Measurements from ENCODE around the gene DUOX2. TPM values are rescaled to one million over a fixed set of nuclear protein-coding genes. Genes with fewer than 3 reads are reported as not detected.
"Not testable (repeated sequence)": the region's sequence is repeated elsewhere in the genome, so short reads cannot be mapped to it uniquely, and the experiment has no call there.

The DUOX2 gene
- total RNA-seq, 1 donor from 2014 or later, result 20.6 TPM

- H3K4me3 ChIP-seq, result no peak overlapping the region
- intact Hi-C loops (cut with DNase I), result no loop called here
- H3K36me3 ChIP-seq, result peaks cover 0 to 12% of the 10 kb centered on the region in 2 donors
- no peak overlapping the region for H3K27ac ChIP-seq
- no peaks in the 10 kb centered on the region for H3K4me1 ChIP-seq
- TF ChIP-seq CTCF (IDR thresholded peaks at IDR 0.05) (no peak), POLR2A (IDR thresholded peaks at IDR 0.05) (no peak), POLR2AphosphoS5 (IDR thresholded peaks at IDR 0.05; ENCODE audit: insufficient read depth in 1 of 2, low read depth in 1 of 2) (no peak)
- H3K27me3 ChIP-seq, result no peaks in the 10 kb centered on the region
- no peaks in the 10 kb centered on the region for H3K9me3 ChIP-seq
- no peak for DNase-seq (ENCODE audit: extremely low spot score in 2 of 2)
Measured at GRCh38 chr15:45050587-45050986, 63.4 kb downstream of the DUOX2 start.

GRCh38 chr15:45048794-45049631 lies 65.0 kb downstream of the DUOX2 start:
- TF ChIP-seq POLR2AphosphoS5 (IDR thresholded peaks at IDR 0.05; ENCODE audit: insufficient read depth in 1 of 2, low read depth in 1 of 2), result no peak
- TF ChIP-seq POLR2A (IDR thresholded peaks at IDR 0.05), result no peak
- no peak for TF ChIP-seq CTCF (IDR thresholded peaks at IDR 0.05)
- DNase-seq (ENCODE audit: extremely low spot score in 2 of 2), result no peak
- Histone ChIP-seq H3K9me3 (no peaks in the 10 kb centered on the region), H3K4me1 (no peaks in the 10 kb centered on the region), H3K27ac (no peak overlapping the region), H3K4me3 (no peak overlapping the region), H3K36me3 (peaks cover 0 to 12% of the 10 kb centered on the region in 2 donors), H3K27me3 (no peaks in the 10 kb centered on the region)
- intact Hi-C loops (cut with DNase I), result no loop called here

GRCh38 chr15:45048449-45048793 lies 65.6 kb downstream of the DUOX2 start:
- H3K9me3 ChIP-seq; DNase-seq (ENCODE audit: extremely low spot score in 2 of 2); H3K4me3 ChIP-seq; intact Hi-C loops (cut with DNase I); H3K4me1 ChIP-seq; H3K27ac ChIP-seq; H3K27me3 ChIP-seq: not testable (repeated sequence)
- peaks cover 0 to 12% of the 10 kb centered on the region in 2 donors for H3K36me3 ChIP-seq

GRCh38 chr15:45044270-45044669 lies 69.7 kb downstream of the DUOX2 start:
- H3K36me3 ChIP-seq; H3K27ac ChIP-seq; H3K9me3 ChIP-seq; H3K4me3 ChIP-seq; DNase-seq (ENCODE audit: extremely low spot score in 2 of 2); H3K27me3 ChIP-seq; H3K4me1 ChIP-seq; intact Hi-C loops (cut with DNase I): not testable (repeated sequence)

- H3K27ac ChIP-seq; H3K4me3 ChIP-seq; DNase-seq (ENCODE audit: extremely low spot score in 2 of 2); intact Hi-C loops (cut with DNase I); H3K36me3 ChIP-seq; H3K9me3 ChIP-seq; H3K4me1 ChIP-seq; H3K27me3 ChIP-seq: not testable (repeated sequence)
Measured at GRCh38 chr15:45042859-45043258, 71.1 kb downstream of the DUOX2 start.

Small RNAs within 50 kb of the gene (small RNA-seq; reads per million reads assigned to genes)
- gene RF00019, result not detected

Other genes starting within 250 kb of the DUOX2 start
- not detected for gene TERB2, start 157.5 kb downstream of the DUOX2 start, total RNA-seq
- gene SORD, start 91.0 kb downstream of the DUOX2 start, total RNA-seq, result 20.4 TPM
- 1.5 TPM for gene DUOXA2, start 154 bp upstream of the DUOX2 start, total RNA-seq
- gene DUOXA1, start 15.7 kb upstream of the DUOX2 start, total RNA-seq, result 66.5 TPM
- 98.7 TPM for gene DUOX1, start 15.8 kb upstream of the DUOX2 start, total RNA-seq
- 15.0 TPM for gene SHF, start 73.8 kb upstream of the DUOX2 start, total RNA-seq
- not detected for gene SLC28A2, start 138.1 kb upstream of the DUOX2 start, total RNA-seq